Astrocyte of the cerebellum (primary cell): ENCODE measurements around the gene PRPF19.

Experiments used
- DNase-seq: peaks from one replicate; pipeline ENCODE4 v3.0.0-alpha.2; 2011; ENCODE audit warnings: low read depth
- H3K4me3 ChIP-seq: 2 replicates; pipeline ENCODE4 v1.5.1; 2011; ENCODE audit warnings: mild to moderate bottlenecking, low read depth, low read length, moderate library complexity
- in situ Hi-C: cut with HindIII; loops from 2 replicates; pipeline ENCODE4 v1.10.0; 2017; ENCODE audit warnings: low sequenced_read_pairs
- TF ChIP-seq, protein P1 (sequence below): IDR thresholded peaks from 2 replicates; pipeline ENCODE4 v1.5.1; 2012; ENCODE audit warnings: low read length, low read depth, moderate library complexity, mild to moderate bottlenecking; ENCODE audit errors: missing control alignments

The PRPF19 gene

GRCh38 chr11:60844870-60845221 lies 61.5 kb downstream of the PRPF19 start:
- TF ChIP-seq, protein P1, sequence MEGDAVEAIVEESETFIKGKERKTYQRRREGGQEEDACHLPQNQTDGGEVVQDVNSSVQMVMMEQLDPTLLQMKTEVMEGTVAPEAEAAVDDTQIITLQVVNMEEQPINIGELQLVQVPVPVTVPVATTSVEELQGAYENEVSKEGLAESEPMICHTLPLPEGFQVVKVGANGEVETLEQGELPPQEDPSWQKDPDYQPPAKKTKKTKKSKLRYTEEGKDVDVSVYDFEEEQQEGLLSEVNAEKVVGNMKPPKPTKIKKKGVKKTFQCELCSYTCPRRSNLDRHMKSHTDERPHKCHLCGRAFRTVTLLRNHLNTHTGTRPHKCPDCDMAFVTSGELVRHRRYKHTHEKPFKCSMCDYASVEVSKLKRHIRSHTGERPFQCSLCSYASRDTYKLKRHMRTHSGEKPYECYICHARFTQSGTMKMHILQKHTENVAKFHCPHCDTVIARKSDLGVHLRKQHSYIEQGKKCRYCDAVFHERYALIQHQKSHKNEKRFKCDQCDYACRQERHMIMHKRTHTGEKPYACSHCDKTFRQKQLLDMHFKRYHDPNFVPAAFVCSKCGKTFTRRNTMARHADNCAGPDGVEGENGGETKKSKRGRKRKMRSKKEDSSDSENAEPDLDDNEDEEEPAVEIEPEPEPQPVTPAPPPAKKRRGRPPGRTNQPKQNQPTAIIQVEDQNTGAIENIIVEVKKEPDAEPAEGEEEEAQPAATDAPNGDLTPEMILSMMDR, result no peak
- DNase-seq, result no peak
- peak overlapping the region; percentile 93 for H3K4me3 ChIP-seq
- in situ Hi-C loops, result no loop called here

DNA sequence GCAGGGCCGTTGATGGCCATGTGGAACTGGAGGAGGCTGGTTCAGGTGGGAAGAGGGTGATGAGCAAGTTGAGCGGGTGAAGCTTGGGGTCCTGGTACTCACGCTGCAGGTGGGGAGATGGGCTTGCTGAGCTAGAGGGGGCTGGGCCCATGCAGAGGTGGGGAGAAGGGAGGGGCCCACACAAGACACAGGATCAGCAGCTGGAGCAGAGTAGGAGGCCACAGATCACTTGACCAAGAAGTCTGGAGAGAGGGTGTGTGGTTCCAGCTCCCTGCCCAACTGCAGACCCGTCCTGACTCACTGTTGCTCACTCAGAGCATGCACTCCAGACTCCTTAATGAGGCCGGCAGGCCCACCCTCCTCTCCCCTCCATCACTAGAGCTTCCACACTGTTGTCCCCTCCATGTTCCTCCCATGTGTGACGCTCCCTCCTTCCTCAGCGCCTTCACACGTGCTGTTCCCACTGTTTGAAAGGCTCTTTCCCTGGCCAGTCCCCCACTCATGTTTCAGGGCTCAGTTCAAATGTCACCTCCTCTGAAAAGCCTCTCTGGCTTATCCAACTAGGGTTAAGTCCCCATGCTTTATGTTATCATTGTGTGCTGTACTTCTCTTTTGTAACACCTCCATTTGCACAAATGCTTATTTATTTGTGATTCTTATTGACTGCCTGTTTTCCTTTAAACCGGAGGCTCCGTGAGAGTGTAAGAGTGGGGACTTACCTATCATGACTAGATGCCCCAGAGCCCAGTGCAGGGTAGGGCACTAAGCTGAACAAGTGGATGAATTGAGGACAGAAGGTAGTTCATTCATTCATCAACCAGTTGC lies 62.1 kb downstream of the PRPF19 start:
- peak overlapping the region; percentile 93 for H3K4me3 ChIP-seq
- DNase-seq, result no peak
- TF ChIP-seq, protein P1, result no peak
- in situ Hi-C loops, result no loop called here

DNA sequence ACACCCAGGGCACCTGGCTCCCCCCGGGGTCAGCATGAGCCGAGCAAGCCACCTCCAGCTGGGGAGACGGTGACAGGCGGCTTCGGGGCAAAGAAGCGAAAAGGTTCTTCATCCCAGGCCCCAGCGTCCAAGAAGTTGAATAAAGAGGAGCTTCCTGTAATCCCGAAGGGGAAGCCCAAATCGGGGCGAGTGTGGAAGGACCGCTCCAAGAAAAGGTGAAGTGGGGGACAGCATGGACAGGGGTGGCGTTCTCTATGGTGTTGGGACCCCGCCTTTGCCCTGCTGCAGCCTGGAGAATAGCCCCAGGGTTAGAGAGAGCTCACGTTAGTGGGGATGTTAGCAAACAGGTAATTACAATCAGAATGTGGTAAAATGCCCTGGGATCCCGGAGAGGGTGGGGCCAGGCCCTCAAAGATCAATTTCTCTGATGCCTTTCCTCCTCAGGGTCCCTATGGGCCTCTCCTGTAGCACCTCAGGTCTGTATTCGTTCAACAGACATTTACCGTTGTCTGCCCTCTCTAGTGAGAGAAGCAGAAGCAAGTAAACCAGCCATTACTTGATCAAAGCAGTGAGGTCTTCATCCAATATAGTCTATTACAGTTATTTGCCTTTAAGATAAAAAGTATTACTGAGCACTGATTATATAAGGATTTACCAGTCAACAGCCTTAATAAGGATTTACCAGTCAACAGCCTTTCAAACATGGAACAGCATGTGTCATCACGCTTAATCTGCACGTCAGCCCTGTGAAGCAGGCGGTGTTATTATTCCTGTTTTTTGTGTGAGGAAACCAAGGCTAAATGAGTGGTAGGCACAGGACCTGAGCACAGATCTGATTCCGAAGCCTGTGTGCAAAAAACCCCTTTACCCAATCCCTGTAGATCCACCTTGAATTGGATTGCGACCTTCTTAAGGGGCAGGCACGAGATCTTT lies 63.5 kb downstream of the PRPF19 start:
- TF ChIP-seq, protein P1, result no peak
- peak overlapping the region; percentile 93 for H3K4me3 ChIP-seq
- DNase-seq, result no peak
- in situ Hi-C loops, result no loop called here

DNA sequence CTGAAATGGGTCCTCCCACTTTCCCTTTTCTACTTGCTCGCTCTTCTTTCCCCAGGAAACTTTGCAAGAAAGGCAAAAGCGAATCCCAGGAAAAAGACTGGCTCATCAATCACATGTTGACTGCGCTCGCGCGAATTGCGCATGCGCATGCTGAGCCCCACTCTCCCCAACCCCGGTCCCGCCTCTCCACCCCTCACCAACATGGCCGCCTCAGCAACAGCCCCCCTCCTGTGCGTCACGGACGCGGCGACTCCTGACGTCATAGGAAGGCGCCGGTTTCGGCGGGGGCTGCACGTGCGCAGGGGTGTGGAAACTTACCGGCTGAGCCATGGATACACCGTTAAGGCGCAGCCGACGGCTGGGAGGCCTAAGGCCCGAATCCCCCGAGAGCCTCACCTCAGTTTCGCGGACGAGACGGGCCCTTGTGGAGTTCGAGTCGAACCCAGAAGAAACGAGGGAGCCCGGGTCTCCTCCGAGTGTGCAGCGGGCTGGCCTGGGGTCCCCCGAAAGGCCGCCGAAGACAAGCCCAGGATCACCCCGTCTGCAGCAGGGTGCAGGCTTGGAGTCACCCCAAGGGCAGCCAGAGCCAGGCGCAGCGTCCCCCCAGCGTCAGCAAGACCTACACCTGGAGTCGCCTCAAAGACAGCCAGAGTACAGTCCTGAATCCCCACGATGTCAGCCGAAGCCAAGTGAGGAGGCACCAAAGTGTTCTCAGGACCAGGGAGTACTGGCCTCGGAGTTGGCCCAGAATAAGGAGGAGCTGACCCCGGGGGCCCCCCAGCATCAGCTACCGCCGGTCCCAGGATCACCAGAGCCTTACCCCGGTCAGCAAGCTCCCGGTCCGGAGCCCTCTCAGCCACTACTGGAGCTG lies 64.4 kb downstream of the PRPF19 start, which contains the start of gene CCDC86:
TSS of gene CCDC86 (plus strand) at position 317 of the 871 bp plus-strand sequence. CDS start at position 329, 12 bp downstream.
- TF ChIP-seq, protein P1, result no peak
- in situ Hi-C loops, result no loop called here
- peak; percentile 86 for DNase-seq
- peak within 1 kb of the TSS; percentile 93 for H3K4me3 ChIP-seq
